ENCODE results near the gene UBR4. TPM values are rescaled to one million over a fixed set of nuclear protein-coding genes. Genes with fewer than 3 reads are reported as not detected.

The UBR4 gene
- total and polyA plus RNA-seq, 2 of the 8 experiments (the other 6 are each of a cell fraction or from before 2014, with no cell fraction given) = 139 to 152 TPM

DNA sequence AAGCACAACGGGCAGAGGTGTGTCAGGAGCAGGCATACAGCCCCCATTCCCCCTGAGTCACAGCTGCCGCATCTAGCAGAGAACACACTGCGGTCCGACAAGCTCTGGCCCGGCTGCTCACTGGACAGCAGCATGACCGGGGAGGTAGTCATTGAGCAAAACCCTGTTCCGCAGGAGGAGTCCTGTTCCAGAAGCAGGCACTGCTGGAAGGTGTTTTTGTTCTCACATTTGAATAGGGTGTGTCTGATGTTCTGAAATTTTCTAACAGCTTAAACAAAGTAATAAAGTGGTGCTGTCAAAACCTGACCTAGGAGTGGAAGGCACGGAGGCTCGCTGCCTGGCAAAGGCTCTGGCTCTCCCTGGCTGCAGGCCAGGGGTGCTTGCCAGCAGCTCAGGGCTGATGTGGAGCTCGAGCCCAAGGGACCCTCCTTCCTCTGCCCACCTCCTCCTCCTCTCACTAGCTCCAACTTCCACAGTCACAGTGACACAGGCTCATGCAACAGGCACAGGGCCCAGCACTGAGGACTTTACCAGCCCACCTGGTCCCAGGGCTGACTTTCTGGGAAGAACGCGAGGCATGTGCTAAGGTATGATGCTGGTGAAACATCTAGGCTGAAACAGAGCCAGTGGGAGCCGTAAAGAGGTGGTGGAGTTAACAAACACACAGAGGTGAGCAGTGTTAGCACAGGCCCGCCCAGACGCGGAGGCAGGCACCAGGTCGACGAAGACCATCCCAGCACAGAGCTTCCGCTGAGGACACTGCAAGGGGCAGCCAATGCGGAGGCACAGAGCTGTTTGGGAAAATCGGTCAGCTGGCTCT, 135.0 kb downstream of the UBR4 start (continued):
- TF ChIP-seq, protein P1, sequence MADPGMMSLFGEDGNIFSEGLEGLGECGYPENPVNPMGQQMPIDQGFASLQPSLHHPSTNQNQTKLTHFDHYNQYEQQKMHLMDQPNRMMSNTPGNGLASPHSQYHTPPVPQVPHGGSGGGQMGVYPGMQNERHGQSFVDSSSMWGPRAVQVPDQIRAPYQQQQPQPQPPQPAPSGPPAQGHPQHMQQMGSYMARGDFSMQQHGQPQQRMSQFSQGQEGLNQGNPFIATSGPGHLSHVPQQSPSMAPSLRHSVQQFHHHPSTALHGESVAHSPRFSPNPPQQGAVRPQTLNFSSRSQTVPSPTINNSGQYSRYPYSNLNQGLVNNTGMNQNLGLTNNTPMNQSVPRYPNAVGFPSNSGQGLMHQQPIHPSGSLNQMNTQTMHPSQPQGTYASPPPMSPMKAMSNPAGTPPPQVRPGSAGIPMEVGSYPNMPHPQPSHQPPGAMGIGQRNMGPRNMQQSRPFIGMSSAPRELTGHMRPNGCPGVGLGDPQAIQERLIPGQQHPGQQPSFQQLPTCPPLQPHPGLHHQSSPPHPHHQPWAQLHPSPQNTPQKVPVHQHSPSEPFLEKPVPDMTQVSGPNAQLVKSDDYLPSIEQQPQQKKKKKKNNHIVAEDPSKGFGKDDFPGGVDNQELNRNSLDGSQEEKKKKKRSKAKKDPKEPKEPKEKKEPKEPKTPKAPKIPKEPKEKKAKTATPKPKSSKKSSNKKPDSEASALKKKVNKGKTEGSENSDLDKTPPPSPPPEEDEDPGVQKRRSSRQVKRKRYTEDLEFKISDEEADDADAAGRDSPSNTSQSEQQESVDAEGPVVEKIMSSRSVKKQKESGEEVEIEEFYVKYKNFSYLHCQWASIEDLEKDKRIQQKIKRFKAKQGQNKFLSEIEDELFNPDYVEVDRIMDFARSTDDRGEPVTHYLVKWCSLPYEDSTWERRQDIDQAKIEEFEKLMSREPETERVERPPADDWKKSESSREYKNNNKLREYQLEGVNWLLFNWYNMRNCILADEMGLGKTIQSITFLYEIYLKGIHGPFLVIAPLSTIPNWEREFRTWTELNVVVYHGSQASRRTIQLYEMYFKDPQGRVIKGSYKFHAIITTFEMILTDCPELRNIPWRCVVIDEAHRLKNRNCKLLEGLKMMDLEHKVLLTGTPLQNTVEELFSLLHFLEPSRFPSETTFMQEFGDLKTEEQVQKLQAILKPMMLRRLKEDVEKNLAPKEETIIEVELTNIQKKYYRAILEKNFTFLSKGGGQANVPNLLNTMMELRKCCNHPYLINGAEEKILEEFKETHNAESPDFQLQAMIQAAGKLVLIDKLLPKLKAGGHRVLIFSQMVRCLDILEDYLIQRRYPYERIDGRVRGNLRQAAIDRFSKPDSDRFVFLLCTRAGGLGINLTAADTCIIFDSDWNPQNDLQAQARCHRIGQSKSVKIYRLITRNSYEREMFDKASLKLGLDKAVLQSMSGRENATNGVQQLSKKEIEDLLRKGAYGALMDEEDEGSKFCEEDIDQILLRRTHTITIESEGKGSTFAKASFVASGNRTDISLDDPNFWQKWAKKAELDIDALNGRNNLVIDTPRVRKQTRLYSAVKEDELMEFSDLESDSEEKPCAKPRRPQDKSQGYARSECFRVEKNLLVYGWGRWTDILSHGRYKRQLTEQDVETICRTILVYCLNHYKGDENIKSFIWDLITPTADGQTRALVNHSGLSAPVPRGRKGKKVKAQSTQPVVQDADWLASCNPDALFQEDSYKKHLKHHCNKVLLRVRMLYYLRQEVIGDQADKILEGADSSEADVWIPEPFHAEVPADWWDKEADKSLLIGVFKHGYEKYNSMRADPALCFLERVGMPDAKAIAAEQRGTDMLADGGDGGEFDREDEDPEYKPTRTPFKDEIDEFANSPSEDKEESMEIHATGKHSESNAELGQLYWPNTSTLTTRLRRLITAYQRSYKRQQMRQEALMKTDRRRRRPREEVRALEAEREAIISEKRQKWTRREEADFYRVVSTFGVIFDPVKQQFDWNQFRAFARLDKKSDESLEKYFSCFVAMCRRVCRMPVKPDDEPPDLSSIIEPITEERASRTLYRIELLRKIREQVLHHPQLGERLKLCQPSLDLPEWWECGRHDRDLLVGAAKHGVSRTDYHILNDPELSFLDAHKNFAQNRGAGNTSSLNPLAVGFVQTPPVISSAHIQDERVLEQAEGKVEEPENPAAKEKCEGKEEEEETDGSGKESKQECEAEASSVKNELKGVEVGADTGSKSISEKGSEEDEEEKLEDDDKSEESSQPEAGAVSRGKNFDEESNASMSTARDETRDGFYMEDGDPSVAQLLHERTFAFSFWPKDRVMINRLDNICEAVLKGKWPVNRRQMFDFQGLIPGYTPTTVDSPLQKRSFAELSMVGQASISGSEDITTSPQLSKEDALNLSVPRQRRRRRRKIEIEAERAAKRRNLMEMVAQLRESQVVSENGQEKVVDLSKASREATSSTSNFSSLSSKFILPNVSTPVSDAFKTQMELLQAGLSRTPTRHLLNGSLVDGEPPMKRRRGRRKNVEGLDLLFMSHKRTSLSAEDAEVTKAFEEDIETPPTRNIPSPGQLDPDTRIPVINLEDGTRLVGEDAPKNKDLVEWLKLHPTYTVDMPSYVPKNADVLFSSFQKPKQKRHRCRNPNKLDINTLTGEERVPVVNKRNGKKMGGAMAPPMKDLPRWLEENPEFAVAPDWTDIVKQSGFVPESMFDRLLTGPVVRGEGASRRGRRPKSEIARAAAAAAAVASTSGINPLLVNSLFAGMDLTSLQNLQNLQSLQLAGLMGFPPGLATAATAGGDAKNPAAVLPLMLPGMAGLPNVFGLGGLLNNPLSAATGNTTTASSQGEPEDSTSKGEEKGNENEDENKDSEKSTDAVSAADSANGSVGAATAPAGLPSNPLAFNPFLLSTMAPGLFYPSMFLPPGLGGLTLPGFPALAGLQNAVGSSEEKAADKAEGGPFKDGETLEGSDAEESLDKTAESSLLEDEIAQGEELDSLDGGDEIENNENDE (IDR thresholded peaks at IDR 0.05; ENCODE audit: insufficient replicate concordance, low read length) = no peak
- TF ChIP-seq HDAC6 (IDR thresholded peaks at IDR 0.05; ENCODE audit: low read depth, low read length) (no peak), SUZ12 (IDR thresholded peaks at IDR 0.05; ENCODE audit: low read length) (no peak)
